ENCODE measurements around the gene ACAD11.

Gene ACAD11

GRCh38 chr3:132530624-132531023 lies 129.0 kb downstream of the ACAD11 start:
- H3K27me3 ChIP-seq (ENCODE audit: control insufficient read depth, insufficient read depth, low read length, poor library complexity, severe bottlenecking): no peaks in the 10 kb centered on the region
- H3K4me3 ChIP-seq (ENCODE audit: insufficient read depth, low read depth, low read length): no peak overlapping the region

GRCh38 chr3:132522353-132522752 lies 137.3 kb downstream of the ACAD11 start:
- Histone ChIP-seq H3K4me1 (ENCODE audit: control insufficient read depth, insufficient read depth, low read length) (no peaks in the 10 kb centered on the region), H3K27me3 (ENCODE audit: control insufficient read depth, insufficient read depth, low read length, poor library complexity, severe bottlenecking) (no peaks in the 10 kb centered on the region), H3K27ac (ENCODE audit: insufficient read depth, low read depth, low read length, poor library complexity, severe bottlenecking) (no peak overlapping the region), H3K36me3 (ENCODE audit: control insufficient read depth, insufficient read depth, low read length) (peaks cover 23% of the 10 kb centered on the region), H3K9me3 (ENCODE audit: control insufficient read depth, low read length) (no peaks in the 10 kb centered on the region), H3K4me3 (ENCODE audit: insufficient read depth, low read depth, low read length) (no peak overlapping the region)
- 86 to 100% methylated on average over 2 to 3 of the region's 3 CpGs for WGBS, 2 experiments

More at GRCh38 chr3:132530624-132531023, 129.0 kb downstream of the ACAD11 start:
- Histone ChIP-seq H3K27ac (ENCODE audit: insufficient read depth, low read depth, low read length, poor library complexity, severe bottlenecking) (no peak overlapping the region), H3K36me3 (ENCODE audit: control insufficient read depth, insufficient read depth, low read length) (peaks cover 32% of the 10 kb centered on the region), H3K9me3 (ENCODE audit: control insufficient read depth, low read length) (no peaks in the 10 kb centered on the region), H3K4me1 (ENCODE audit: control insufficient read depth, insufficient read depth, low read length) (no peaks in the 10 kb centered on the region)
- WGBS, 2 experiments: 94 to 95% methylated on average over 3 of the region's 3 CpGs

GRCh38 chr3:132521901-132522300 lies 137.7 kb downstream of the ACAD11 start:
- Histone ChIP-seq H3K4me1 (ENCODE audit: control insufficient read depth, insufficient read depth, low read length) (no peaks in the 10 kb centered on the region), H3K36me3 (ENCODE audit: control insufficient read depth, insufficient read depth, low read length) (peaks cover 27% of the 10 kb centered on the region), H3K27ac (ENCODE audit: insufficient read depth, low read depth, low read length, poor library complexity, severe bottlenecking) (no peak overlapping the region), H3K4me3 (ENCODE audit: insufficient read depth, low read depth, low read length) (no peak overlapping the region), H3K9me3 (ENCODE audit: control insufficient read depth, low read length) (no peaks in the 10 kb centered on the region), H3K27me3 (ENCODE audit: control insufficient read depth, insufficient read depth, low read length, poor library complexity, severe bottlenecking) (no peaks in the 10 kb centered on the region)
- 86 to 97% methylated on average over 4 to 5 of the region's 5 CpGs for WGBS, 2 experiments

GRCh38 chr3:132519914-132520313 lies 139.7 kb downstream of the ACAD11 start:
- no peaks in the 10 kb centered on the region for H3K4me1 ChIP-seq (ENCODE audit: control insufficient read depth, insufficient read depth, low read length)
- no peaks in the 10 kb centered on the region for H3K9me3 ChIP-seq (ENCODE audit: control insufficient read depth, low read length)
- H3K4me3 ChIP-seq (ENCODE audit: insufficient read depth, low read depth, low read length): no peak overlapping the region
- WGBS, 2 experiments: 96 to 99% methylated on average over 5 of the region's 5 CpGs
- H3K27ac ChIP-seq (ENCODE audit: insufficient read depth, low read depth, low read length, poor library complexity, severe bottlenecking): no peak overlapping the region
- H3K36me3 ChIP-seq (ENCODE audit: control insufficient read depth, insufficient read depth, low read length): peaks cover 18% of the 10 kb centered on the region
- H3K27me3 ChIP-seq (ENCODE audit: control insufficient read depth, insufficient read depth, low read length, poor library complexity, severe bottlenecking): no peaks in the 10 kb centered on the region

- Histone ChIP-seq H3K4me1 (ENCODE audit: control insufficient read depth, insufficient read depth, low read length) (no peaks in the 10 kb centered on the region), H3K27me3 (ENCODE audit: control insufficient read depth, insufficient read depth, low read length, poor library complexity, severe bottlenecking) (no peaks in the 10 kb centered on the region), H3K9me3 (ENCODE audit: control insufficient read depth, low read length) (no peaks in the 10 kb centered on the region), H3K36me3 (ENCODE audit: control insufficient read depth, insufficient read depth, low read length) (peaks cover 12% of the 10 kb centered on the region), H3K27ac (ENCODE audit: insufficient read depth, low read depth, low read length, poor library complexity, severe bottlenecking) (no peak overlapping the region), H3K4me3 (ENCODE audit: insufficient read depth, low read depth, low read length) (no peak overlapping the region)
- WGBS, 2 experiments: 96 to 100% methylated on average over 2 of the region's 2 CpGs
Observed at GRCh38 chr3:132517311-132517710, 142.3 kb downstream of the ACAD11 start.

DNA sequence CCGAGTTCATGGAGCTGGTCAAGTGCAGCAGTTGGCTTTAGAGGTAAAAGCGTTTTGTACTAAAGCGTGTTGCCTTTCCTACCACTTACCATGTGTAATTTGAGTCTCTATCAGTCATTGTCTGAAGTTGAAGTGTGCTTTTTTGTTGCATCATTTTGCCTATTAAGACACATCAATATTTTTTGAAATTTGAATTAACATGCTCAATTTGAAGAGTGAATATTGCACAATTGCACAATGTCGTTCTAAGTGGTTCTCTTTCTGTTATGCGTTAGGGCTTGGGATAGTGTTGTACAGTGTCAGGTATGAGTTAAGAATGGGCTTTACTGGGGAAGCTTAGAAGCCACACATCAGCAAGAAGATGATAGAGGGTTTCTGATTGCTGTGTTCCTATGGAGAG lies 146.6 kb downstream of the ACAD11 start:
- no peak overlapping the region for H3K27ac ChIP-seq (ENCODE audit: insufficient read depth, low read depth, low read length, poor library complexity, severe bottlenecking)
- no peaks in the 10 kb centered on the region for H3K27me3 ChIP-seq (ENCODE audit: control insufficient read depth, insufficient read depth, low read length, poor library complexity, severe bottlenecking)
- WGBS, 2 experiments: 98 to 100% methylated on average over 5 of the region's 5 CpGs
- peaks cover 22% of the 10 kb centered on the region for H3K36me3 ChIP-seq (ENCODE audit: control insufficient read depth, insufficient read depth, low read length)
- no peaks in the 10 kb centered on the region for H3K4me1 ChIP-seq (ENCODE audit: control insufficient read depth, insufficient read depth, low read length)
- H3K9me3 ChIP-seq (ENCODE audit: control insufficient read depth, low read length): no peaks in the 10 kb centered on the region
- H3K4me3 ChIP-seq (ENCODE audit: insufficient read depth, low read depth, low read length): no peak overlapping the region

DNA sequence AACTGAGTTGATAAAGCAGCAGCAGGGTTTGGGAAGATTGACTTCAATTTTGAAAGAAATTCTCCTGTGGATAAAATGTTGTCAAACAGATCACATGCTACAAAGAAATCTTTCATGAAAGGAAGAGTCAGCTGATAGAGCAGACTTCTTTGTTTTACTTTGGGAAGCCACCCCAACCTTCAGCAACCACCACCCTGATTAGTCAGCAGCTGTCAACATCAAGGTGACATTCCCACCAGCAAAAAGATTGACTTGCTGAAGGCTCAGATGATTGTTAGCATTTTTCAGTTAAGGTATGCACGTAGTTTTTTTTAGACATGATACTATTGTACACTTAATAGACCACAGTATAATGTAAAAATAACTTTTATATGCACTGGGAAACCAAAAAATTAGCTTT lies 150.1 kb downstream of the ACAD11 start:
- Histone ChIP-seq H3K27me3 (ENCODE audit: control insufficient read depth, insufficient read depth, low read length, poor library complexity, severe bottlenecking) (no peaks in the 10 kb centered on the region), H3K4me1 (ENCODE audit: control insufficient read depth, insufficient read depth, low read length) (no peaks in the 10 kb centered on the region), H3K9me3 (ENCODE audit: control insufficient read depth, low read length) (no peaks in the 10 kb centered on the region), H3K36me3 (ENCODE audit: control insufficient read depth, insufficient read depth, low read length) (peaks cover 25% of the 10 kb centered on the region), H3K27ac (ENCODE audit: insufficient read depth, low read depth, low read length, poor library complexity, severe bottlenecking) (no peak overlapping the region), H3K4me3 (ENCODE audit: insufficient read depth, low read depth, low read length) (no peak overlapping the region)
- WGBS, 2 experiments: 100% methylated on average over 1 of the region's 1 CpG

DNA sequence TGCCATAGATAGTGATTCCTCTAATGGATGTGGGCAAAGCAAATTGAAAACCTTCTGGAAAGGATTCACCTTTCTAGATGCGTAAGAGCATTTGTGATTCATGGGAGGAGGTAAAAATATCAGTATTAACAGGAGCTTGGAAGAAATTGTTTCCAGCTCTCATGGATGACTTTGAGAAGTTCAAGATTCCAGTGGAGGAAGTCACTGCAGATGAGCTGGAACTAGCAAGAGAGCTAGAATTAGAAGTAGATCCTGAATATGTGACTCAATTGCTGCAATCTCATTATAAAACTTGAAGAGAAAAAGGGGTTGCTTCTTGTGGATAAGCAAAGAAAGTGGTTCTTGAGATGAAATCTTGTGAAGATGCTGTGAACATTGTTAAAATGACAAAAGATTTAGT lies 150.5 kb downstream of the ACAD11 start:
- no peak overlapping the region for H3K4me3 ChIP-seq (ENCODE audit: insufficient read depth, low read depth, low read length)
- WGBS, 2 experiments: 94 to 99% methylated on average over 1 of the region's 1 CpG
- no peaks in the 10 kb centered on the region for H3K9me3 ChIP-seq (ENCODE audit: control insufficient read depth, low read length)
- H3K27me3 ChIP-seq (ENCODE audit: control insufficient read depth, insufficient read depth, low read length, poor library complexity, severe bottlenecking): no peaks in the 10 kb centered on the region
- H3K4me1 ChIP-seq (ENCODE audit: control insufficient read depth, insufficient read depth, low read length): no peaks in the 10 kb centered on the region
- peaks cover 21% of the 10 kb centered on the region for H3K36me3 ChIP-seq (ENCODE audit: control insufficient read depth, insufficient read depth, low read length)
- H3K27ac ChIP-seq (ENCODE audit: insufficient read depth, low read depth, low read length, poor library complexity, severe bottlenecking): no peak overlapping the region

Data from ectodermal cell (in vitro differentiated cells).